Activated T-helper 1 cell treated with anti-CD3 and anti-CD28 coated beads, Interleukin-2, amount 50 U/mL, for 16 hours (primary cell): ENCODE measurements around the gene ZNF439.
"Not testable (repeated sequence)": the region's sequence is repeated elsewhere in the genome, so short reads cannot be mapped to it uniquely, and the experiment has no call there.

ENCODE experiments used
- DNase-seq, 2 donors: peaks; one replicate each; pipeline ENCODE4 v3.0.0-alpha.2; 2020; ENCODE audit warnings: low read depth in 1 of 2, low spot score in 1 of 2

The ZNF439 gene

GRCh38 chr19:11867766-11868165 is 19.2 kb downstream of the ZNF439 start:
- not testable (repeated sequence) for DNase-seq

- DNase-seq, result no peak
Observed at GRCh38 chr19:11868188-11868587, 19.7 kb downstream of the ZNF439 start.

- DNase-seq, result no peak
Observed at GRCh38 chr19:11872624-11873023, 24.1 kb downstream of the ZNF439 start.

GRCh38 chr19:11873762-11874161 is 25.2 kb downstream of the ZNF439 start:
- no peak for DNase-seq

- peak in 1 of 2 donors; percentile 10 for DNase-seq
Observed at GRCh38 chr19:11879687-11880266, 31.3 kb downstream of the ZNF439 start.

- DNase-seq, result no peak
Observed at GRCh38 chr19:11880598-11880997, 32.1 kb downstream of the ZNF439 start.

GRCh38 chr19:11881151-11881800 is 32.8 kb downstream of the ZNF439 start:
- peak; percentile 22 to 30 for DNase-seq

- no peak for DNase-seq
Observed at GRCh38 chr19:11882606-11883005, 34.1 kb downstream of the ZNF439 start.

GRCh38 chr19:11887234-11887610 is 38.7 kb downstream of the ZNF439 start:
- DNase-seq, result no peak

GRCh38 chr19:11887611-11888531 is 39.3 kb downstream of the ZNF439 start, which contains the start of gene ZNF69:
Gene ZNF69, plus strand, starts transcription at chr19:11887782. Its CDS starts 142 bp downstream, at chr19:11887924.
- peak; percentile 6 to 24 for DNase-seq

- not testable (repeated sequence) for DNase-seq
Observed at GRCh38 chr19:11889901-11890300, 41.4 kb downstream of the ZNF439 start.

- no peak for DNase-seq
Observed at GRCh38 chr19:11890634-11891033, 42.1 kb downstream of the ZNF439 start.

GRCh38 chr19:11894851-11895250 is 46.3 kb downstream of the ZNF439 start:
- no peak for DNase-seq

GRCh38 chr19:11902228-11902627 is 53.7 kb downstream of the ZNF439 start:
- DNase-seq, result no peak

GRCh38 chr19:11905928-11906327 is 57.4 kb downstream of the ZNF439 start:
- DNase-seq, result no peak

GRCh38 chr19:11911937-11912336 is 63.4 kb downstream of the ZNF439 start:
- not testable (repeated sequence) for DNase-seq

GRCh38 chr19:11914417-11915051 is 66.0 kb downstream of the ZNF439 start:
- not testable (repeated sequence) for DNase-seq
